Activated CD8-positive, alpha-beta T cell treated with anti-CD3 and anti-CD28 coated beads, Interleukin-2, amount 10 ng/mL, durations not matched to agents 7 days and 5 days (primary cell): ENCODE results near the gene GALNT2. TPM values are rescaled to one million over a fixed set of nuclear protein-coding genes. Genes with fewer than 3 reads are reported as not detected.

Experiments used
- ATAC-seq: fragments of 150-1000 bp; cut with Tn5 transposase; one replicate; pipeline ENCODE4 v1.10.0; 2021; ENCODE audit warnings: moderate library complexity
- CTCF ChIA-PET: fragments of 350-600 bp; sonication (Branson Sonifier 250); formaldehyde crosslinking; loops from one replicate; lab custom pipeline; 2021; ENCODE audit warnings: antibody characterized with exemption; lab: Charles Lee
- POLR2A ChIA-PET: fragments of 350-600 bp; sonication (Branson Sonifier 250); formaldehyde crosslinking; loops from one replicate; lab custom pipeline; 2021; ENCODE audit warnings: antibody characterized with exemption; lab: Charles Lee
- DNase-seq: peaks from one replicate; pipeline ENCODE4 v3.0.0-alpha.2; 2020
- H3K27ac Mint-ChIP-seq: one replicate; pipeline ENCODE4 v1.8.0; 2021; ENCODE audit warnings: mild to moderate bottlenecking, mixed read lengths
- H3K27me3 Mint-ChIP-seq: one replicate; pipeline ENCODE4 v1.8.0; 2021; ENCODE audit warnings: low read depth, mixed read lengths
- H3K36me3 Mint-ChIP-seq: one replicate; pipeline ENCODE4 v1.8.0; 2021; ENCODE audit warnings: low read depth, mixed read lengths
- H3K4me1 Mint-ChIP-seq: one replicate; pipeline ENCODE4 v1.8.0; 2021; ENCODE audit warnings: low read depth, mixed read lengths
- H3K4me3 Mint-ChIP-seq: one replicate; pipeline ENCODE4 v1.8.0; 2021; ENCODE audit warnings: mild to moderate bottlenecking, mixed read lengths
- H3K9me3 Mint-ChIP-seq: one replicate; pipeline ENCODE4 v1.8.0; 2022; ENCODE audit warnings: mixed read lengths; ENCODE audit not compliant: insufficient read depth
- total RNA-seq, 2 experiments: library from RNA; stranded (reverse); gene quantifications; one replicate each; pipeline ENCODE4 v1.2.3, GENCODE V29; 2021

The GALNT2 gene
- total RNA-seq, 2 experiments from 2014 or later = 20.7 to 21.2 TPM

- H3K36me3 Mint-ChIP-seq = peaks cover 15% of the 10 kb centered on the region
- CTCF ChIA-PET = interaction anchor here (0.9 to 2.3 kb wide), 3 partner anchors 13 to 191 kb away, joined by 3 to 7 read pairs (median 5); no protein-coding TSS in a partner anchor
- no peak overlapping the region for H3K27ac Mint-ChIP-seq
- no peaks in the 10 kb centered on the region for H3K9me3 Mint-ChIP-seq
- no peak overlapping the region for H3K4me3 Mint-ChIP-seq
- H3K4me1 Mint-ChIP-seq = peaks cover 29% of the 10 kb centered on the region
- no peak for DNase-seq
- ATAC-seq = no peak
- POLR2A ChIA-PET = no interaction called here
- no peaks in the 10 kb centered on the region for H3K27me3 Mint-ChIP-seq
Measured at GRCh38 chr1:230267338-230268065, 200.5 kb downstream of the GALNT2 start.

GRCh38 chr1:230268371-230269170 is 201.5 kb downstream of the GALNT2 start:
- DNase-seq (no peak), ATAC-seq (no peak)
- Mint-ChIP-seq H3K36me3 (peaks cover 11% of the 10 kb centered on the region), H3K4me3 (no peak overlapping the region), H3K4me1 (peaks cover 40% of the 10 kb centered on the region), H3K27me3 (no peaks in the 10 kb centered on the region), H3K9me3 (no peaks in the 10 kb centered on the region), H3K27ac (peak overlapping the region; percentile 20)
- CTCF ChIA-PET = interaction anchor here (0.9 to 2.3 kb wide), 4 partner anchors 9 to 192 kb away, joined by 3 to 7 read pairs (median 4); no protein-coding TSS in a partner anchor
- POLR2A ChIA-PET = no interaction called here

GRCh38 chr1:230270185-230270558 is 203.1 kb downstream of the GALNT2 start:
- Mint-ChIP-seq H3K27ac (peak overlapping the region; percentile 85), H3K4me1 (peaks cover 51% of the 10 kb centered on the region), H3K36me3 (peaks cover 4% of the 10 kb centered on the region), H3K9me3 (no peaks in the 10 kb centered on the region), H3K4me3 (peak overlapping the region; percentile 45), H3K27me3 (no peaks in the 10 kb centered on the region)
- POLR2A ChIA-PET = interaction anchor here (1.4 kb wide), 1 partner anchor 10 kb away, joined by 3 read pairs; no protein-coding TSS in a partner anchor
- peak; percentile 12 for ATAC-seq
- DNase-seq = no peak
- CTCF ChIA-PET = interaction anchor here (1.0 to 1.7 kb wide), 3 partner anchors 9 to 55 kb away, joined by 3 to 5 read pairs (median 3); no protein-coding TSS in a partner anchor

DNA sequence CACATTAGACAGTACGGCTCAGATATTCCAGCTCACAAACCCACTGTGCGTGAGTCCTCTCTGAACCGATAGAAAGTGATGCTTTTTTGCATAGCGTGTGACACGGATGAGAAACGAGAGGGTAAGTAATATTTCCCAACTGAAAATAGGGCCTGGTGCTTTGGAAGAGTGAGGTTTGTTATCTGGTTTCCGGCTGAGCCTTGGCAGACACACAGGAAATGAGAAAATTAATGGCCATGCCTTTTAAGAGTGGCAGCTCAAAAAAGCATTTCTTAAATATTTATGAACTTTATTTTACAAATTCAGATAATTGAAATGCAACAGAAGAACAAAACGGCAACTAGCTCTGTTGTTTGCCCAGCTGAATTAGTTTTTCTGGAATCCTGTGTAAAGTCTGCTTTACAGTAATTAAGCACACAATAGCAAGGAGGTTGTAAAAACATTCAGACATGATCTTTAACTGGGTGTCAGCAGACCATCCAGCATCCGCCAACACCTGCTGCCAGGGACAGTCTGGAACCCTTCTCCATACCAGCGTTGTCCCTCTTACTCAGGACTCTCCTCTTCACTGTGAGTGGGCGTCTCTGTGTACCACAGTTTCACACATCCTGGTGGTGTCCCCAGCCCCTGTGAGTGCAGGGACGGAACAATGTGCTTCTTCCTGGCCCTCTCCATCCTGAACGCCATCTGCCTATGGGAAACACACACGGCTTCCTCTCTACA is 203.7 kb downstream of the GALNT2 start:
- POLR2A ChIA-PET = interaction anchor here (1.4 kb wide), 1 partner anchor 9 kb away, joined by 3 read pairs; no protein-coding TSS in a partner anchor
- Mint-ChIP-seq H3K4me1 (peaks cover 51% of the 10 kb centered on the region), H3K36me3 (peaks cover 4% of the 10 kb centered on the region), H3K27ac (peak overlapping the region; percentile 85), H3K4me3 (peak overlapping the region; percentile 45), H3K9me3 (no peaks in the 10 kb centered on the region), H3K27me3 (no peaks in the 10 kb centered on the region)
- DNase-seq (peak; percentile 43), ATAC-seq (peak; percentile 55)
- CTCF ChIA-PET = interaction anchor here (1.0 to 1.7 kb wide), 2 partner anchors 8 to 55 kb away, joined by 3 to 5 read pairs; no protein-coding TSS in a partner anchor

- Mint-ChIP-seq H3K4me3 (peak overlapping the region; percentile 13), H3K4me1 (peaks cover 54% of the 10 kb centered on the region), H3K27ac (peak overlapping the region; percentile 85), H3K36me3 (peaks cover 7% of the 10 kb centered on the region), H3K9me3 (no peaks in the 10 kb centered on the region), H3K27me3 (no peaks in the 10 kb centered on the region)
- no peak for DNase-seq
- CTCF ChIA-PET = interaction anchor here (1.3 kb wide), 1 partner anchor 34 kb away, joined by 3 read pairs; no protein-coding TSS in a partner anchor
- POLR2A ChIA-PET = no interaction called here
- ATAC-seq = no peak
Measured at GRCh38 chr1:230271300-230272035, 204.4 kb downstream of the GALNT2 start.

DNA sequence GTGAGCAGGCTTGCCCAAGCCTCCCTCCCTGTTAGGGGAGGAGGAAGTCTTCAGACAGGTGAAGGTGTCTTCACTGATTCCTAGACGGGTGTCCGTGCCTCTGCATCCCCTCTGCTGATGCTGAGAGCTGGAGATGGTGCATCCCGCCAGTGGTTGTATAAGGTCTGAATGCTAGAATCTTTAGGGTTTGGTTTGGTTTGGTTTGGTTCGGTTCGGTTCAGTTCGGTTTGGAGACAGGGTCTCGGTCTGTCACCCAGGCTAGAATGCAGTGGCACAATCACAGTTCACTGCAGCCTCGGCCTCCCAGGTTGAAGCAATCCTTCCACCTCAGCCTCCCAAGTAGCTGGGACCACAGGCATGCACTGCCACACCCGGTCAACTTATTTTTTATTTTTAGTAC is 205.5 kb downstream of the GALNT2 start:
- DNase-seq (no peak), ATAC-seq (no peak)
- H3K27ac Mint-ChIP-seq = no peak overlapping the region
- no peaks in the 10 kb centered on the region for H3K9me3 Mint-ChIP-seq
- H3K4me3 Mint-ChIP-seq = no peak overlapping the region
- H3K4me1 Mint-ChIP-seq = peaks cover 65% of the 10 kb centered on the region
- H3K27me3 Mint-ChIP-seq = no peaks in the 10 kb centered on the region
- POLR2A ChIA-PET = no interaction called here
- CTCF ChIA-PET = interaction anchor here (1.0 to 1.3 kb wide), 2 partner anchors 33 to 37 kb away, joined by 3 read pairs; no protein-coding TSS in a partner anchor
- peaks cover 13% of the 10 kb centered on the region for H3K36me3 Mint-ChIP-seq

DNA sequence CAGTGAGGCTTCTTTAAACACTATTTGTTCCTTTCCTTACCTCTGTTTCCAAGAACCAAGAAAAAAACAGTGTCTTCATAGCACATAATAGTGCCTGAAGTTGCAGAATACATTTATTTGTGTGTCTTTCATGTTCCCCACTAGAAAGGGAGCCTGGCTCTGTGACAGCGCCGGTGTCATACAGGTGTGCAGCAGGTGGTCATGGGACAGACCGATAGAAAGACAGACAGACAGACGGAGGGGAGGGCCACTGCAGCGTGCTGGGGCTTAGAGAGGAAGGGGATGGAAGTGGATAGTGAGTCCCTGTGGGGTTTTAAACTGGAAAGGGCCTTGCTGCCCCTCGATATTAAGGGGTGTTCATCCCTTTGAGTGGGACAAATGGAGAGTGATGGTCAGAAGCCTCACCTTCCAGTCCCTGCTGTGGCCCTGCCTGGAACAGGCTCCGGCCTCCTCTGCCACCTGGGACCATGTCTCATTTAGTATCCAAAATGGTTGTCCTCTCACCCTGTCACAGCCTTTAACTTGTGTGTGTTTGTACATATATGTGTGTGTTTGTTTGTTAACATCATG is 206.2 kb downstream of the GALNT2 start:
- ATAC-seq (no peak), DNase-seq (no peak)
- Mint-ChIP-seq H3K27me3 (no peaks in the 10 kb centered on the region), H3K4me1 (peaks cover 69% of the 10 kb centered on the region), H3K4me3 (no peak overlapping the region), H3K36me3 (peaks cover 13% of the 10 kb centered on the region), H3K9me3 (no peaks in the 10 kb centered on the region), H3K27ac (peak overlapping the region; percentile 80)
- CTCF ChIA-PET = interaction anchor here (1.0 to 1.2 kb wide), 2 partner anchors 31 to 37 kb away, joined by 3 to 4 read pairs; no protein-coding TSS in a partner anchor
- POLR2A ChIA-PET = no interaction called here

DNA sequence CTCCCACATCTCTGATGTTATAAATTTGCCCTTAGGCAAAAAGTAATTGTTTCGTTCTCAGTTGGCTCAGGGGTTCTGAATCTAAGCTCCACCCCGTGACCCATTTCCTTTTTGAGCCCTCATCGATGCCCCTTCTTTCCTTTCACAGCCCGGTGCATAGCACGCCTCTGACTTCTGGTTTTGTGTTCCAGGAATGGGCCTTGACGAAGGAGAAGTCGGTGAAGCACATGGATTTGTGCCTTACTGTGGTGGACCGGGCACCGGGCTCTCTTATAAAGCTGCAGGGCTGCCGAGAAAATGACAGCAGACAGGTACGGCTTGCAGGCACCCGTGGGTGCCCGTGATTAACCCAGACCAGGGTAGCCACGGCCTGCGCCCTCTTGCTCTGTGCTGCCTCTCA is 207.2 kb downstream of the GALNT2 start:
- Mint-ChIP-seq H3K36me3 (peaks cover 20% of the 10 kb centered on the region), H3K27ac (peak overlapping the region; percentile 86), H3K4me3 (peak overlapping the region; percentile 63), H3K27me3 (no peaks in the 10 kb centered on the region), H3K4me1 (peaks cover 77% of the 10 kb centered on the region), H3K9me3 (no peaks in the 10 kb centered on the region)
- ChIA-PET POLR2A (interaction anchor here (1.1 kb wide), 1 partner anchor 9 kb away, joined by 3 read pairs; no protein-coding TSS in a partner anchor), CTCF (interaction anchor here (1.2 to 1.3 kb wide), 2 partner anchors 30 to 107 kb away, joined by 3 to 4 read pairs; no protein-coding TSS in a partner anchor)
- DNase-seq (peak; percentile 51), ATAC-seq (peak; percentile 41)

- H3K4me1 Mint-ChIP-seq = peaks cover 71% of the 10 kb centered on the region
- H3K4me3 Mint-ChIP-seq = no peak overlapping the region
- no peaks in the 10 kb centered on the region for H3K9me3 Mint-ChIP-seq
- no peaks in the 10 kb centered on the region for H3K27me3 Mint-ChIP-seq
- POLR2A ChIA-PET = no interaction called here
- no peak for ATAC-seq
- CTCF ChIA-PET = interaction anchor here (1.3 kb wide), 1 partner anchor 71 kb away, joined by 3 read pairs; no protein-coding TSS in a partner anchor
- no peak for DNase-seq
- peaks cover 23% of the 10 kb centered on the region for H3K36me3 Mint-ChIP-seq
- no peak overlapping the region for H3K27ac Mint-ChIP-seq
Measured at GRCh38 chr1:230276401-230276800, 209.4 kb downstream of the GALNT2 start.
